ENCODE results near the gene EGF. TPM values are rescaled to one million over a fixed set of nuclear protein-coding genes. Genes with fewer than 3 reads are reported as not detected.

Gene EGF
- total and polyA plus RNA-seq, 5 donors from 2014 or later = 2.1 TPM; not detected in 4

DNA sequence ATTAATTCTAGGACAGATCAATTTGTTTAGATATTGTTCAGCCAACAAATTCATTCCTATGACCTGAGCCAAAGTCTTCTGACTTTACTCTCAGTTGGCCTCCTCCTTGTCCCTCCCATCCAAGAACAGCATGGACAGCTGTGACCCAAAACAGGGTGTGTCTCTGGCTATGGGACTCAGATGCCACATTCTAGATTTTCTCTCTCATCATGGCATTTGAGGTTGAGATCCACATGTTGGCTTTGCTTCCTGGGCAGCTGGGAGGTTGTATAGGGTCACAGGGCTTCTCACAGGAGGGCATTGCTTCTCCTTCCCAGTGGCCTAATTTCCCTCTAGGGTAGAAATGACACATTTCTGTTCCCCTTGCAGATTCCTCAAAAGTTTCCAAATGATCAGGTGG, 22.6 kb upstream of the EGF start:
- no peak for ATAC-seq (ENCODE audit: low read depth in 2 of 2)
- Mint-ChIP-seq H3K4me1 (no peaks in the 10 kb centered on the region), H3K4me3 (no peak overlapping the region), H3K36me3 (no peaks in the 10 kb centered on the region), H3K27me3 (peaks cover 26% of the 10 kb centered on the region), H3K9me3 (peaks cover 0 to 4% (median 0%) of the 10 kb centered on the region in 7 donors), H3K27ac (no peak overlapping the region)
- Histone ChIP-seq H3K36me3 (ENCODE audit: control insufficient read depth, insufficient read depth, low read length) (no peaks in the 10 kb centered on the region), H3K27me3 (ENCODE audit: control insufficient read depth, insufficient read depth, low read length) (peaks cover 2% of the 10 kb centered on the region), H3K27ac (ENCODE audit: insufficient read depth, low read length, poor library complexity, severe bottlenecking) (no peak overlapping the region), H3K4me1 (ENCODE audit: control insufficient read depth, insufficient read depth, low read length, poor library complexity, severe bottlenecking) (no peaks in the 10 kb centered on the region), H3K9me3 (ENCODE audit: control insufficient read depth in 2 of 2, low read length in 2 of 2) (no peaks in the 10 kb centered on the region), H3K4me3 (ENCODE audit: low read depth, low read length) (no peak overlapping the region)
- DNase-seq = no peak

DNA sequence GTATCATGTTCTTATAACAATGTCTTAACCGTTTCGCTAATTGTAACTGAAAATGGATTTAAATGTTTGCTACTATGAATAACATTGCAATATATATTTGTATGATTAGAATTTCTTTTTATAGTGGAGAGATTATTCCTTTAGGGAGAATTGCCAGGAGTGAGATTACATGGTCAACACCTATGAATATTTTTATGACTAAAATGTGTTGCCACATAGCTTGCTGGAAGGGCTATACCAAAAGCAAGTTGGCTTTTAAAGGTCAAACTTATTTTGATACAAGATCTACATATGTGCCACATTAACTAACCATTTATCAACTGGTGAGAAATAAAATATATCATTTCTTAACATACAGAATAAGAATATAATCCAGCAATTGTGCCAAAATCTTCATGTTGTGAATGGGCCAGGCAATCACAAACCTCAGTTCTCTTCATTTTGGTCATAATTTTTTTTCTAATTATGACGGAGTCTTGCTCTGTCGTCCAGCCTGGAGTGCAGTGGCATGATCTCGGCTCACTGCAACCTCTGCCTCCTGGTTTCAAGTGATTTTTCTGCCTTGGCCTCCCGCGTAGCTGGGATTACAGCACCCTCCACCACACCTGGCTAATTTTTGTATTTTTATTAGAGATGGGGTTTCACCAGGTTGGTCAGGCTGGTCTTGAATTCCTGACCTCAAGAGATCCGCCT, 10.0 kb upstream of the EGF start:
- H3K36me3 ChIP-seq (ENCODE audit: control insufficient read depth, insufficient read depth, low read length) = no peaks in the 10 kb centered on the region
- Mint-ChIP-seq H3K27me3 (peaks cover 9% of the 10 kb centered on the region), H3K27ac (no peak overlapping the region), H3K4me1 (no peaks in the 10 kb centered on the region), H3K36me3 (no peaks in the 10 kb centered on the region), H3K9me3 (peaks cover 0 to 3% (median 0%) of the 10 kb centered on the region in 7 donors), H3K4me3 (no peak overlapping the region)
- no peaks in the 10 kb centered on the region for H3K4me1 ChIP-seq (ENCODE audit: control insufficient read depth, insufficient read depth, low read length, poor library complexity, severe bottlenecking)
- H3K27me3 ChIP-seq (ENCODE audit: control insufficient read depth, insufficient read depth, low read length) = no peaks in the 10 kb centered on the region
- no peak overlapping the region for H3K27ac ChIP-seq (ENCODE audit: insufficient read depth, low read length, poor library complexity, severe bottlenecking)
- no peak for DNase-seq
- H3K9me3 ChIP-seq (ENCODE audit: control insufficient read depth in 2 of 2, low read length in 2 of 2) = no peaks in the 10 kb centered on the region
- H3K4me3 ChIP-seq (ENCODE audit: low read depth, low read length) = no peak overlapping the region
- no peak for ATAC-seq (ENCODE audit: low read depth in 2 of 2)

DNA sequence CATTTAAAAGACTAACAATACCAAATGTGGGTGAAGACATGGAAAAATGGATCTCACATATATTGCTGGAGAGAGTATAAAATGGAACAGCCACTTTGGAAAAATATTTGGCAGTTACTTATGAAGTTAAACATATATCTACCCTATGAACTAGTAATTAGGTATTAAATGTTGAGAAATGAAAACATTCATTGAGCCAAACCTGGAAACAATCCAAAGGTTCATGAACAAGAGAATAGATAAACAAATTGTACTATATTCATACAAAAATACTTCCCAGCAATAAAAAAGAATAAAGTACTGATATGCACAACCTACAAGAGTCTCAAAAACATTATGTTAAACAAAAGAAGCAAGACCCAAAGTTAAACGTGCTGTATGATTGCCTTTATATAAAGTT, 4.0 kb upstream of the EGF start:
- Mint-ChIP-seq H3K4me3 (no peak overlapping the region), H3K27me3 (peaks cover 36% of the 10 kb centered on the region)

DNA sequence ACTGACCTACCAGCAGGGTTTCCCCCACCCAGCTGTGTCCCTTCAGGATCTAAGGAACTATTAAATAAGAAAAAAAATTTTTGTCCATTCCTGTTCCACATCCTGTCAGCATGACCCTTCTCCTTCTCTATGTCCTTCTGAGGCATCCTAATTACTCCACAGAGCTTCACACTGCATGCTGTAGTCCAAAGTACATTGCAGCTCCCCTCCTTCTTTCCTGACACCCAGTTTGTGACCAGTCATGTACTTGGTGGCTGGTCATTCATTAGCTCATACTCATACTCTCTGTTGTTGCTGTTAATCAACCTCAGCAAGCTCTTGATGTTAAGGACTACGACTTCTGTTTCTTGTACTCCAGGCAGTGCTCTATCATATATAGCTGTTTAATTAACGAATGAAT, 2.4 kb upstream of the EGF start:
- ATAC-seq (ENCODE audit: low read depth in 2 of 2) = no peak
- H3K27me3 Mint-ChIP-seq = peaks cover 38% of the 10 kb centered on the region
- Histone ChIP-seq H3K4me1 (ENCODE audit: control insufficient read depth, insufficient read depth, low read length, poor library complexity, severe bottlenecking) (no peaks in the 10 kb centered on the region), H3K27ac (ENCODE audit: insufficient read depth, low read length, poor library complexity, severe bottlenecking) (no peak overlapping the region), H3K27me3 (ENCODE audit: control insufficient read depth, insufficient read depth, low read length) (peaks cover 8% of the 10 kb centered on the region), H3K4me3 (ENCODE audit: low read depth, low read length) (no peak overlapping the region), H3K36me3 (ENCODE audit: control insufficient read depth, insufficient read depth, low read length) (no peaks in the 10 kb centered on the region), H3K9me3 (ENCODE audit: control insufficient read depth in 2 of 2, low read length in 2 of 2) (no peaks in the 10 kb centered on the region)
- H3K9me3 Mint-ChIP-seq = peaks cover 0 to 3% (median 0%) of the 10 kb centered on the region in 7 donors
- no peak for DNase-seq
- no peak overlapping the region for H3K27ac Mint-ChIP-seq
- H3K4me1 Mint-ChIP-seq = no peaks in the 10 kb centered on the region
- H3K36me3 Mint-ChIP-seq = no peaks in the 10 kb centered on the region
- no peak overlapping the region for H3K4me3 Mint-ChIP-seq

More for the DNA sequence above, 4.0 kb upstream of the EGF start:
- no peaks in the 10 kb centered on the region for H3K36me3 Mint-ChIP-seq
- Histone ChIP-seq H3K27ac (ENCODE audit: insufficient read depth, low read length, poor library complexity, severe bottlenecking) (no peak overlapping the region), H3K9me3 (ENCODE audit: control insufficient read depth in 2 of 2, low read length in 2 of 2) (no peaks in the 10 kb centered on the region), H3K36me3 (ENCODE audit: control insufficient read depth, insufficient read depth, low read length) (no peaks in the 10 kb centered on the region), H3K27me3 (ENCODE audit: control insufficient read depth, insufficient read depth, low read length) (peaks cover 2% of the 10 kb centered on the region), H3K4me1 (ENCODE audit: control insufficient read depth, insufficient read depth, low read length, poor library complexity, severe bottlenecking) (no peaks in the 10 kb centered on the region), H3K4me3 (ENCODE audit: low read depth, low read length) (no peak overlapping the region)
- H3K27ac Mint-ChIP-seq = no peak overlapping the region
- peaks cover 0 to 3% (median 0%) of the 10 kb centered on the region in 7 donors for H3K9me3 Mint-ChIP-seq
- ATAC-seq (ENCODE audit: low read depth in 2 of 2) (no peak), DNase-seq (no peak)
- no peaks in the 10 kb centered on the region for H3K4me1 Mint-ChIP-seq

DNA sequence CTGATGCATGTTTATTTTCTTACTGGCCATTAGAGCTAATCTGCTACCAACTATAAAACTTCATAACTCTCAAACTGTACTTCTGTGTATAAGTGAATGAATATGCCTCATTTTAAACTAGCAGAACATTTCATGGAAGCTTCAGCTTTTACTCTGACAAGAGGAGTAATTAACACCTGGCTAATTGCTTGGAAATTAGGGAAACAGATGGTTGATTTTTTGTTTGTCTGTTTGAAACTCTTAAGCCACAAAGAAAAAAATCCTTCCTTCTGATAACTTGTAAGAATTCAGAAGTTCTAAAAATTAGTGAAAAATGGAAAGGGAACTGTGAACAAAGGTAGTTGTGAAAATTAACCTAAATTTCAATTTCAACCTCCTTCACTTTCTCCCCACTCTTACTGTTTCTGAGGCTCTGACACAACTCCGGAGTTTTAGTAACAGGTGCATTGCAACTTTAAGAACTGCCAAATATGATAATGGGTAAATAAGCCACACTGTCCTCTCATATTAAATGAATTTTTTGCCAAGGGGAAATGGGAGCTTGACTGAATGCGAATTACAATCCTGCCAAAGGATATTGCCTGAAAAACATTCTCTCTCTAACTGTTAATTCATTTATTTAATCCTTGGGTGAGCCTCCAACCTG, 1.0 kb downstream of the EGF start:
- no peaks in the 10 kb centered on the region for H3K9me3 ChIP-seq (ENCODE audit: control insufficient read depth in 2 of 2, low read length in 2 of 2)
- Mint-ChIP-seq H3K36me3 (no peaks in the 10 kb centered on the region), H3K4me1 (no peaks in the 10 kb centered on the region), H3K4me3 (no peak overlapping the region), H3K27me3 (peaks cover 50% of the 10 kb centered on the region), H3K9me3 (peaks cover 0 to 1% (median 0%) of the 10 kb centered on the region in 7 donors), H3K27ac (no peak overlapping the region)
- H3K36me3 ChIP-seq (ENCODE audit: control insufficient read depth, insufficient read depth, low read length) = no peaks in the 10 kb centered on the region
- H3K4me3 ChIP-seq (ENCODE audit: low read depth, low read length) = no peak overlapping the region
- peaks cover 8% of the 10 kb centered on the region for H3K27me3 ChIP-seq (ENCODE audit: control insufficient read depth, insufficient read depth, low read length)
- H3K4me1 ChIP-seq (ENCODE audit: control insufficient read depth, insufficient read depth, low read length, poor library complexity, severe bottlenecking) = no peaks in the 10 kb centered on the region
- ATAC-seq (ENCODE audit: low read depth in 2 of 2) = no peak
- DNase-seq = no peak
- no peak overlapping the region for H3K27ac ChIP-seq (ENCODE audit: insufficient read depth, low read length, poor library complexity, severe bottlenecking)

DNA sequence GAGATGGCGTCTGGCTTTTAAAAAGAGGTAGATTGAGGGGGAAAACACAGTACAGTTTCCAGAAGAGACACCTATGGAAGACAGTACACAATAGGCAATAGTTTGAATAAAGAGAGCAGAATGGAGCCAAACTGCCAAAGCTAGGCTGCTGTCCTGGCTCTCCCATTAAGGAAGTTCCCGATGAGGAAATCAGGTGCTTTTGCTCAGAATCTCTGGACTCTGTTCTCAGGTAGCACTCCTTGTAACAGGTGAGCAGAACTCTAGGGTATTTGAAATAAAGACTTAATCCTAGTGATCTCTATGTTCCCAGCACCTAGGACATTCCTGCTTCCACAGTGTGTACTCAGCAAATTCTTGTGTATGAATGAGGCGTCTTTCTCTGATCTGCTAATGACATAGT, 1.6 kb downstream of the EGF start:
- Histone ChIP-seq H3K27ac (ENCODE audit: insufficient read depth, low read length, poor library complexity, severe bottlenecking) (no peak overlapping the region), H3K36me3 (ENCODE audit: control insufficient read depth, insufficient read depth, low read length) (no peaks in the 10 kb centered on the region), H3K4me1 (ENCODE audit: control insufficient read depth, insufficient read depth, low read length, poor library complexity, severe bottlenecking) (no peaks in the 10 kb centered on the region), H3K9me3 (ENCODE audit: control insufficient read depth in 2 of 2, low read length in 2 of 2) (no peaks in the 10 kb centered on the region), H3K4me3 (ENCODE audit: low read depth, low read length) (no peak overlapping the region), H3K27me3 (ENCODE audit: control insufficient read depth, insufficient read depth, low read length) (peaks cover 8% of the 10 kb centered on the region)
- Mint-ChIP-seq H3K27me3 (peaks cover 44% of the 10 kb centered on the region), H3K27ac (no peak overlapping the region), H3K9me3 (peaks cover 0 to 1% (median 0%) of the 10 kb centered on the region in 7 donors), H3K4me1 (no peaks in the 10 kb centered on the region), H3K4me3 (no peak overlapping the region), H3K36me3 (no peaks in the 10 kb centered on the region)
- ATAC-seq (ENCODE audit: low read depth in 2 of 2) (no peak), DNase-seq (no peak)

DNA sequence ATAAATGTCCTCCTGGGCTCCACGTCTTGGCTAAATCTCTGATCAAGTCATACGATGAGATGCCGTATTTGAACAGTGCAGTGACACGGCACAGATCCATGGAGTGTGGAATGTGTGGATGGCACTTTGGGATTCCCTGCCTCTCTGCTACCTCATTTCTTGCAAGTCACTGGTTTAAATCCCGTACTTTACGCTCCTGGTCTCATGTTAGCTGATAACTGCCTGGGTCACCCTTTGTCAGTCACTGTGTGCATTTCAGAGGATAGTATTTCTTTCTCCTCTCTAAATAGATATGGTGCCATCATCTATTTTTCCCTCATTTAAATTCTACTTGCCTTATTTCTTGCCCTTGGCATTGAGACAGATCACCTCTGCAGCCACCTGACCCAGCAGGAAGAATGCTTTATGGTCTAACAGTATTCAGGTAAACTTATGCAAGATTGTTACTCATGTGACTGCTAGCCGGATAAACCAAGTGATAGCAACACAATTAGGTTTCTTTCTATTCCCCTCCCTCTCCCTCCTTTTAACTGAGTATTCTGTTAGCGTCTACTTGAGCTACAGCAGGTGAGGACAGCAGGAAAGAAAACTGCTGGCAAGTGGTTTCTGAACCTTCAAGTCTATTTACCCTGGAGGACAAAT, 2.8 kb downstream of the EGF start:
- Histone ChIP-seq H3K9me3 (ENCODE audit: control insufficient read depth in 2 of 2, low read length in 2 of 2) (no peaks in the 10 kb centered on the region), H3K4me1 (ENCODE audit: control insufficient read depth, insufficient read depth, low read length, poor library complexity, severe bottlenecking) (no peaks in the 10 kb centered on the region), H3K27me3 (ENCODE audit: control insufficient read depth, insufficient read depth, low read length) (peaks cover 8% of the 10 kb centered on the region), H3K36me3 (ENCODE audit: control insufficient read depth, insufficient read depth, low read length) (no peaks in the 10 kb centered on the region), H3K27ac (ENCODE audit: insufficient read depth, low read length, poor library complexity, severe bottlenecking) (no peak overlapping the region), H3K4me3 (ENCODE audit: low read depth, low read length) (no peak overlapping the region)
- H3K27ac Mint-ChIP-seq = no peak overlapping the region
- peaks cover 32% of the 10 kb centered on the region for H3K27me3 Mint-ChIP-seq
- H3K9me3 Mint-ChIP-seq = no peaks in the 10 kb centered on the region
- DNase-seq = no peak
- H3K36me3 Mint-ChIP-seq = no peaks in the 10 kb centered on the region
- no peak for ATAC-seq (ENCODE audit: low read depth in 2 of 2)
- H3K4me3 Mint-ChIP-seq = no peak overlapping the region
- H3K4me1 Mint-ChIP-seq = no peaks in the 10 kb centered on the region
